Measurements from ENCODE around the gene HELZ. TPM values are rescaled to one million over a fixed set of nuclear protein-coding genes. Genes with fewer than 3 reads are reported as not detected.
"Not testable (repeated sequence)": the region's sequence is repeated elsewhere in the genome, so short reads cannot be mapped to it uniquely, and the experiment has no call there.

The HELZ gene
- total RNA-seq, 1 donor from 2014 or later: 72.5 TPM

DNA sequence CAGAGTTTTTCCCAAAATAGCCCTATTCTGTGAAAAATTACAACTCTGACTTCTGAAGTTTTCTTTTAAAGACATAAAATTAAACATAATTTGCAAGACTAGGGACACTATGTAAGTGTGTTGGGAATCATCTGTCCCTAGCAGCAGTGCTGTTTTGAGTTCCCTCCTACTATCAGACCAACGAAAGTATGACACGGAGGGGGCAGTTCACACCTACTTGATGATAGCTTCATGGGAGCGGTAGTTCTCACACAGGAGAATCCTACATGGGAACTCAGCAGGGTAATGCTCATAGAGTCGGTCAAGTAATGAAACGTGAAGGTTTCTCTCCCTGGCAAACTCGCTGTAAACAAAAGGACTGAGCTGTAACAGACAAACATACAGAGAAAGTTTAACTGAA, 96.6 kb downstream of the HELZ start:
- no peak for DNase-seq
- peaks cover 76% of the 10 kb centered on the region for H3K36me3 ChIP-seq
- no peaks in the 10 kb centered on the region for H3K9me3 ChIP-seq
- intact Hi-C loops (cut with DNase I): no loop called here
- TF ChIP-seq, protein P1, sequence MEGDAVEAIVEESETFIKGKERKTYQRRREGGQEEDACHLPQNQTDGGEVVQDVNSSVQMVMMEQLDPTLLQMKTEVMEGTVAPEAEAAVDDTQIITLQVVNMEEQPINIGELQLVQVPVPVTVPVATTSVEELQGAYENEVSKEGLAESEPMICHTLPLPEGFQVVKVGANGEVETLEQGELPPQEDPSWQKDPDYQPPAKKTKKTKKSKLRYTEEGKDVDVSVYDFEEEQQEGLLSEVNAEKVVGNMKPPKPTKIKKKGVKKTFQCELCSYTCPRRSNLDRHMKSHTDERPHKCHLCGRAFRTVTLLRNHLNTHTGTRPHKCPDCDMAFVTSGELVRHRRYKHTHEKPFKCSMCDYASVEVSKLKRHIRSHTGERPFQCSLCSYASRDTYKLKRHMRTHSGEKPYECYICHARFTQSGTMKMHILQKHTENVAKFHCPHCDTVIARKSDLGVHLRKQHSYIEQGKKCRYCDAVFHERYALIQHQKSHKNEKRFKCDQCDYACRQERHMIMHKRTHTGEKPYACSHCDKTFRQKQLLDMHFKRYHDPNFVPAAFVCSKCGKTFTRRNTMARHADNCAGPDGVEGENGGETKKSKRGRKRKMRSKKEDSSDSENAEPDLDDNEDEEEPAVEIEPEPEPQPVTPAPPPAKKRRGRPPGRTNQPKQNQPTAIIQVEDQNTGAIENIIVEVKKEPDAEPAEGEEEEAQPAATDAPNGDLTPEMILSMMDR (IDR thresholded peaks at IDR 0.05): no peak
- no peaks in the 10 kb centered on the region for H3K4me1 ChIP-seq
- no peak for ATAC-seq
- no peak overlapping the region for H3K4me3 ChIP-seq
- no peaks in the 10 kb centered on the region for H3K27me3 ChIP-seq
- H3K27ac ChIP-seq: no peak overlapping the region

DNA sequence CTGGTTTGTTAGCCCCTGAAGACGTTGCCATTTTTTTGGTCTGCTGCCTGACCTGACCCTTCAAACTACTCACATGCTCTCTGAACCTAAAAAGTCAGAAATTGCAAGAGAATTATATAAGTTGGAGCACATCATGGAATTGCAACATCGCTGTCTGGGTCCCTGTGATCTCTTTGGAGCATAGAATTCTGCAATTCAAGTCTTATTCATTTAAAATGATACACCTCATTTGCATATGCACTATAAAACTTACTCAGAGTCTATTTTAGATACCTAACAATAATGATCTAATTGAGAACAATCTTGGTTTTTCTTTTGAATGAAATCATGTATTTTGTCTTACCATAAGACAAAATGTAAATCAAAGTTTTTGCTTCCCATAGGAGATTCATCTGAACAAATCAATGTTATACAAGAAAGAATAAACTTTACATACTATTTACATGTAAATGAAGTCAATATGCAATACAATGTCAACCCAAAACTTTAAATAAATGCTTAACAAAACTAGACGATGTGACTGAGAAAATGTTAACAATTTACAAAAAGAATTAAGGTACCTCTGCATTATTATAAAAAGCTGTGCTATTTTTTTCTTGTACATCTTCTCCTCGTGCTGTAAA, 99.7 kb downstream of the HELZ start:
- no peak for DNase-seq
- intact Hi-C loops (cut with DNase I): no loop called here
- TF ChIP-seq, protein P1 (IDR thresholded peaks at IDR 0.05): no peak
- H3K36me3 ChIP-seq: peaks cover 87% of the 10 kb centered on the region
- H3K4me1 ChIP-seq: no peaks in the 10 kb centered on the region
- no peaks in the 10 kb centered on the region for H3K27me3 ChIP-seq
- no peak for ATAC-seq
- no peak overlapping the region for H3K4me3 ChIP-seq
- H3K9me3 ChIP-seq: no peaks in the 10 kb centered on the region
- no peak overlapping the region for H3K27ac ChIP-seq

DNA sequence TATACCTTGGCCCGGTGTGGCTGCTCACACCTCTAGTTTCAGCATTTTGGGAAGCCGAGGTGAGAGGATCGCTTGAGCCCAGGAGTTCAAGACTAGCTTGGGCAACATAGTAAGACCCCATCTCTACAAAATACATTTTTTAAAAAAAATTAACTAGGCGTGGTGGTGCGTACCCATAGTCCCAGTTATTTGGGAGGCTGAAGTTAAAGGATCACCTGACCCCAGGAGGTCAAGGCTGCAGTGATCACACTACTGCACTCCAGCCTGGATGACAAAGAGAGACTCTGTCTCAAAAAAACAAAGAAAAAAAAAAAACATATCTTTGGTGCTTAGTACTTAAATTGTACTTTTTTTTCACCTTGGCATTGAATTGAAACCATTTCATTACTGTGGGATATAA, 101.7 kb downstream of the HELZ start:
- H3K36me3 ChIP-seq: peaks cover 86% of the 10 kb centered on the region
- no peak for ATAC-seq
- TF ChIP-seq, protein P1 (IDR thresholded peaks at IDR 0.05): no peak

DNA sequence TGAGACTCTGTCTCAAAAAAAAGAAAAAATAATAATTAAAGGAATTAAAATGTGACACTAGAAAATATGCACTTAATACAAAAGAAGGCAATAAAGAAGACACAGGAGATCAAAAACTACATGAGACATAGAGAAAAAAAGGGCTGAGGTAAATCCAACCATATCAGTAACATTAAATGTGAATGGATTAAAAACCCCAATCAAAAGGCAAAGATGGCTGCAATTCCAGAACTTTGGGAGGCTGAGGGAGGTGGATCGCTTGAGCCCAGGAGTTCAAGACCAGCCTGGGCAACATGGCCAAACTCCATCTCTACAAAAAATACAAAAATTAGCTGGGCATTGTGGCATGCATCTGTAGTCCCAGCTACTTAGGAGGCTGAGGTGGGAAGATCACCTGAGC, 103.0 kb downstream of the HELZ start:
- H3K27ac ChIP-seq; ATAC-seq; H3K4me3 ChIP-seq; H3K9me3 ChIP-seq; DNase-seq; intact Hi-C loops (cut with DNase I); H3K4me1 ChIP-seq; H3K27me3 ChIP-seq: not testable (repeated sequence)
- H3K36me3 ChIP-seq: peaks cover 84% of the 10 kb centered on the region

More for the DNA sequence above, 101.7 kb downstream of the HELZ start:
- intact Hi-C loops (cut with DNase I): no loop called here
- H3K9me3 ChIP-seq: no peaks in the 10 kb centered on the region
- H3K27me3 ChIP-seq: no peaks in the 10 kb centered on the region
- no peak for DNase-seq
- H3K4me3 ChIP-seq: no peak overlapping the region
- H3K27ac ChIP-seq: no peak overlapping the region
- no peaks in the 10 kb centered on the region for H3K4me1 ChIP-seq

DNA sequence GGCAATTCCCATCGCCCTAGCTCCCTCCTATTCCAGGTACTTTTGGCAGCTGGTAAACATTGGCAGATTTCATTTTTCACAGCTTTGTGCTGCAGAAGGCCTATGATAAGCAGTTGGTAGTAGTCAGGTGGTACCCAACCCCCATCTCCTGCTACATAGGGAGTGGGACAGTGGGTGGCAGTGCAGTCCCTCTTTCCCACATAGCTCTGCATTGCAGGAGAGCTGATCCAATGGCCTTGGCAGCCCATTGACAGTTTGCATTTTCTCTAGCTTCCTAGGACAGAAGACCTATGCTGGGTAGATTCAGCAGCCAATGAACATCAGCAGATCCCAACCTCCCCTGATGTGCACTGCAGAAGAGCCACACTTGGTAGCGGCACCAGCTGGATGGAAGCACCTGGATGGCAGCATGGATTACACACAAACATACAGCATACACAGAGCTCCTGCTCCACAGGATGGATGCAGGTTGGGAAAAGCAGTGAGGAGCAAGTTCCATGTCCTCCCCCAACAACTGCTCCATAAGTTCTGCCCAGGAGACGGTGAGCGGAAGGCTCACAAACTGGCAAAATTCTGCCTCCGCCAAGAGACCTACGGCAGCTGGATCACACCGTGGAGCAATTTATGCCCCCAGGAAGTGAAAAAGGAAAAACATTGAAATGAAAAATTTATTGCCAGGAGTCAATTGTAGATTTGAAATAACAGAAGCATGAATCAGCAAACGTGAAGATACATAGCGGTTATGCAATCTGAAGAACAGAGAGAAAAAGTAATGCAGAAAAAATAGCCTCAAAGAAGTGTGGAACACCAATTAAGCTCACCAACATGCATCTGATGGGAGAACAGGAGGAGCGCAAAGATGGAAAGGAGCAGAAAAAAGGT, 105.0 kb downstream of the HELZ start:
- Histone ChIP-seq H3K27ac (no peak overlapping the region), H3K4me1 (no peaks in the 10 kb centered on the region), H3K4me3 (no peak overlapping the region), H3K27me3 (no peaks in the 10 kb centered on the region), H3K9me3 (no peaks in the 10 kb centered on the region), H3K36me3 (peaks cover 84% of the 10 kb centered on the region)
- ATAC-seq (peak; percentile 43), DNase-seq (no peak)
- intact Hi-C loops (cut with DNase I): no loop called here
- TF ChIP-seq, protein P1 (IDR thresholded peaks at IDR 0.05): no peak

DNA sequence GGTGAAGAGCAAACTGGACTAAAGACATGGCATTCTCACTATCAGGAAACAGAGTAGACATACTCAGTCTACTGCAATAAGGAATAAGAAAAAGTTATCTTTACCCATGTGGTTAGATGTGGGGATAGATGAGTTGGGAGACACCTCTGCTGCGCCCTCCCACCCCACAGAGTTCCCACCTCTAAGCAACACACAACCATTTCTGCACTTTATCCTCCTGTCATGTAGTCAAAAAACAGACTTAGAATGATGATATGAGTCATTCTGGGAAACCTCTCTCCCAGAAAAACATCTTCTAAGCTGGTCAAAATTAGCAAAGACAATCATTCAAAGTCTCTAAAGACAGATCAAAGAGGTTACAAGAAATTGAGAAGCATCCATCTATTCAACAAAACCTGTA, 105.7 kb downstream of the HELZ start:
- Histone ChIP-seq H3K4me1 (no peaks in the 10 kb centered on the region), H3K4me3 (no peak overlapping the region), H3K27ac (no peak overlapping the region), H3K27me3 (no peaks in the 10 kb centered on the region), H3K36me3 (peaks cover 85% of the 10 kb centered on the region), H3K9me3 (no peaks in the 10 kb centered on the region)
- DNase-seq (no peak), ATAC-seq (no peak)
- TF ChIP-seq, protein P1 (IDR thresholded peaks at IDR 0.05): no peak
- intact Hi-C loops (cut with DNase I): no loop called here

Measured in upper lobe of right lung (tissue), 1 donor.